Stimulated activated CD8-positive, alpha-beta memory T cell treated with anti-CD3 and anti-CD28 coated beads, Interleukin-7, amount 100 ng/mL, for 24 hours (primary cell): ENCODE results near the gene CXCL6.

Source experiments
- DNase-seq: peaks from one replicate; pipeline ENCODE4 v3.0.0-alpha.2; 2020; ENCODE audit warnings: low read depth

Gene CXCL6

DNA sequence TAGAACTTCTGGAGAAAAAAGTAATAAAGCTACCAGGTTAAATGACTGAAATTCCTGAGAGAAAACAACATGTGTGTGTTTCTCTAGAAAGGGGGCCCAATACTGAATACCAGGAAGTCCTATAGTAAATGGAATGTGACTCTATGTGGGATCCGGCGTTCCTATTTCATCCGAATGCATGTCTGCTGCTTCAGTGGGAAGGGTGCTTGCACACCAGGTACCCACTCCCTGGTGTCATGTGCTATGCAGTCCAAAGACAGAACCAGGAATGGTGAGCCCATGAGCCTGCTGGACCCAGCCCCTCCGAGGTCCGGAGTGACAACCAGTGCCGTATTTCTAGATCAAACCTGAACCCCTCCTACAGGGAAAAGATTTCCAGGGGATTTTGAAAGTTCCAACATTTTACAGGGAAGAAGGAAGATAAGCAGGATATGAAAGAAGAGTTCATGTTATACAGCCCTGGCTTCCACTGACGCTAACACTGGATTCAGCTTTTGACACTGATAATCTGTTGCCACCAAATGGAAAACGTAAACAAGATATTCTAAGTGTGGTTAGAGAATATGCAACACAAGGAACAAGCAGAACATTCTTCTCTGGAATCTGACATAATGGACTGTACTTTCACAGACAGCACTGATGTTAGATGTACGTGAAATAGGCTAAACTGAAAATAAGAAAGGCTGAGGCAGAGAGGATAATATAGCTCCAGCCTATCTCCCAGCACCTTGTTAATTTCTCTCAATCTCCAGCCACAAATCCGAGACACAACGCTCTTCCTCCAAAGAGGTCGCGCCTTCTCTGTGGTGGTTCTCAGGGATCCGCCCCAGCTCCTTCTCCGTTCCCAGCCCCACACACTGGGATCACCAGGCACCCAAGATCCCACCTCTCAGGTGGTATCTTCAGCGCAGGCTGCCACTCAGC, 32.0 kb downstream of the CXCL6 start:
- DNase-seq = no peak

DNA sequence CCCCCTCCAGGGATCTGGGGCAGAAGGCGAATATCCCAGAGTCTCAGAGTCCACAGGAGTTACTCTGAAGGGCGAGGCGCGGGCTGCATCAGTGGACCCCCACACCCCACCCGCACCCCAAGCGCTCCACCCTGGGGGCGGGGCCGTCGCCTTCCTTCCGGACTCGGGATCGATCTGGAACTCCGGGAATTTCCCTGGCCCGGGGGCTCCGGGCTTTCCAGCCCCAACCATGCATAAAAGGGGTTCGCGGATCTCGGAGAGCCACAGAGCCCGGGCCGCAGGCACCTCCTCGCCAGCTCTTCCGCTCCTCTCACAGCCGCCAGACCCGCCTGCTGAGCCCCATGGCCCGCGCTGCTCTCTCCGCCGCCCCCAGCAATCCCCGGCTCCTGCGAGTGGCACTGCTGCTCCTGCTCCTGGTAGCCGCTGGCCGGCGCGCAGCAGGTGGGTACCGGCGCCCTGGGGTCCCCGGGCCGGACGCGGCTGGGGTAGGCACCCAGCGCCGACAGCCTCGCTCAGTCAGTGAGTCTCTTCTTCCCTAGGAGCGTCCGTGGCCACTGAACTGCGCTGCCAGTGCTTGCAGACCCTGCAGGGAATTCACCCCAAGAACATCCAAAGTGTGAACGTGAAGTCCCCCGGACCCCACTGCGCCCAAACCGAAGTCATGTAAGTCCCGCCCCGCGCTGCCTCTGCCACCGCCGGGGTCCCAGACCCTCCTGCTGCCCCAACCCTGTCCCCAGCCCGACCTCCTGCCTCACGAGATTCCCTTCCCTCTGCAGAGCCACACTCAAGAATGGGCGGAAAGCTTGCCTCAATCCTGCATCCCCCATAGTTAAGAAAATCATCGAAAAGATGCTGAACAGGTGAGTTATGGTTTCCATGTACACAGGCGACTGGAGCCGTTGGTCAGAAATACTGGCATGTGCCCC, 32.9 kb downstream of the CXCL6 start, which contains the start of gene CXCL1:
TSS of gene CXCL1 (plus strand) at position 264 of the 926 bp plus-strand sequence. CDS start at position 342, 78 bp downstream.
- DNase-seq = no peak

DNA sequence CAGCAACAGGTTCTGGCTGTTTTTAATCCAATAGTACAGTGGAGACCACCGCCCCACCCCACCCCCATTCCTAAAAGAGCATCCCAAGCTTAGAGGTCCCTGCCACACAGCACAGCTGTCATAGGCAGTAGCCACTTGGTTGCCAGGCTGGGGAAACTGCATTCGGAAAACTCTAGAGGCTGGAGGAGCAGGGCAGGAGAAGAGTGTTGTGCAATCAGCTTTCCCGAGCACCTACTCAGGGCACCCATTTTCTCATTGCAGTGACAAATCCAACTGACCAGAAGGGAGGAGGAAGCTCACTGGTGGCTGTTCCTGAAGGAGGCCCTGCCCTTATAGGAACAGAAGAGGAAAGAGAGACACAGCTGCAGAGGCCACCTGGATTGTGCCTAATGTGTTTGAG, 33.8 kb downstream of the CXCL6 start:
- DNase-seq = no peak

DNA sequence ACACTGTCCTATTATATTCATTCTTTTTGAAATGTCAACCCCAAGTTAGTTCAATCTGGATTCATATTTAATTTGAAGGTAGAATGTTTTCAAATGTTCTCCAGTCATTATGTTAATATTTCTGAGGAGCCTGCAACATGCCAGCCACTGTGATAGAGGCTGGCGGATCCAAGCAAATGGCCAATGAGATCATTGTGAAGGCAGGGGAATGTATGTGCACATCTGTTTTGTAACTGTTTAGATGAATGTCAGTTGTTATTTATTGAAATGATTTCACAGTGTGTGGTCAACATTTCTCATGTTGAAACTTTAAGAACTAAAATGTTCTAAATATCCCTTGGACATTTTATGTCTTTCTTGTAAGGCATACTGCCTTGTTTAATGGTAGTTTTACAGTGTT, 34.3 kb downstream of the CXCL6 start:
- DNase-seq = no peak

DNA sequence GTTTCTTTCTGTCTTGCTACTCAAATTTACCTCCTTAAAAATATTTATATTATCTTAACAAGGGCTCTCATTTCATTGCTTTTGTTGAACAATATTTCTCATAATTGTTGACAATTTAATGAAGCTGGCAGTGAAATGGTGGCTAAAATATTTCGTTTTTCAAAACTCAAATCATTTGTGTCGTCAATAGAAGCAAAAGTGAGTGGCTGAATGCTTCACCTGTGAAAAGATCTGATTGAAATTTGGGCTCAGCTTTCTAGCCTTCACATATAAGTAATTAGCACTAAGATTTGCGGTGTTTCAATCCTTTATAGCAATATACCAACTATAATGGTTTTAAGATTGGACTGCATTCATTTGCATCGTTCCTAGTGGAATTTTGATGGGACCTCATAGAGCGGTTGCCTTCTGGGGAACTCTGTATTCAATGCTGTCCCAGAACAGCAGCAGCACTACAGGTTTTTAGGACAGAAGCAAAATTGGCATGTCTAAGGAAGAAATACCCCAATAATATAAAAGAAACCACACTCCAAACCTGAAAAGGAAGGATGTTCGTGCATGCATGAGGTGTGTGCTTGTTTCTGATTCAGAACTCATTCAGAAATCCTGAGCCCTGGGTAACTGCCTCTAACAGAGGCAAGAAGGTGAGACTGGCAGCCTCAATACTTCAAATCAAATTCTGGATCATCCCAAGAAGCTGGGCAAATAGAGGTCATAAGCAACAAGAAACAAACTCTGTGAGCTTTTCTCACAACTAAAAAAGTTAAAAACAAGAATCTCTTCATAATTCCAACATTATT, 35.2 kb downstream of the CXCL6 start:
- no peak for DNase-seq

DNA sequence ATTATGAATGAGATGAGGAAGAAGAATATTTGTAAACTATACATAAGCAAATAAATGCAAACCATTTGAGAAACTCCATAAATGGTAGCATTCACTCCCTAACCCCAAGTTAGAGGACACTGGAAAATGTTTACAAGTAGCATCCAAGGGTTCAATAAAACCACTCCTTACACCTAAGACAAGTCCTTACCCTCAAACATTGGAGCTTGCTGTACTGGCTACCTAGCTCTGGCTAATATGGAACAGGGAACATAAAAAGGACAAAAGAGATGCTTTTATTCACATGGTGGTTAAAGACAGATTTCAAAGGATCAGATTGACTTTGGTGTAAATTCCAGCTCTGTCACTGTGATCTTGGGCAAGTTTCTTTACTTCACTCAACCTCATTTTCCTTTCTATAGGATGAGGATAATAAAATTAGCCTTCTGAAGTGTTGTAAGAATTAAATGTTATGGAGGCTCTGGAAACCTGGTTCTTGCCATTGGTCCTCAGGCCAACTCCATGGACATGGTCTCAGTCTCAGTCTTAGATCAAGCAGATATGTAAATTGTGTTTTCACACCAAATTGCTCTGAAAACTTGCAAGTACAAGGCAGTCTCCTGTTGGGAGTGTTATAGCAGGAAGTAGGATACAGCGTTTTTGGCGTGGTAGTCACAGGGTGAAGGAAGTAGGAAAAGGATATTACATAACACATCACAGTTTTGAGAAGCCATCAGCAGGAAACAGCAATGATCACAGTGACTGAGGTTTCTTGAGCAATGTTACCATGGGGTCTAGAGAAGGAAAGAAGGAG, 36.0 kb downstream of the CXCL6 start:
- no peak for DNase-seq

DNA sequence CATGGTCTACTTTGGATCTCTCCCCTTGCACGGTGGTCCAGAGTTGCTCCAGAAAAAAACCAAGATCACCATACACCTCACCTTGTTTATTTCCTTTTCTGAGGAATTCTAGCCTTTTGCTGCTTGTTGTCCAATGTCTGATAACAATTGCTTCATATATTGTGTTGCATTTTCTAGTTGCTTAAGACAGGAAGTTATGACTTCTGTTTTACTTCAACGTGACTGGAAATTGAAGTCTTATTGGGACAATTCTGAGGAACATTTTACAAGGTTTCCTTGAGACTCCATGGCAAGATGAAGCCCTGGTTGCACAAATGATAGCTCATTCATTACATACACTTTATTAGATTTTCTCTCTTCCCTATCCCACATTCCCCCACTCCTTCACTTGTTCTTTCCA, 37.9 kb downstream of the CXCL6 start:
- no peak for DNase-seq

DNA sequence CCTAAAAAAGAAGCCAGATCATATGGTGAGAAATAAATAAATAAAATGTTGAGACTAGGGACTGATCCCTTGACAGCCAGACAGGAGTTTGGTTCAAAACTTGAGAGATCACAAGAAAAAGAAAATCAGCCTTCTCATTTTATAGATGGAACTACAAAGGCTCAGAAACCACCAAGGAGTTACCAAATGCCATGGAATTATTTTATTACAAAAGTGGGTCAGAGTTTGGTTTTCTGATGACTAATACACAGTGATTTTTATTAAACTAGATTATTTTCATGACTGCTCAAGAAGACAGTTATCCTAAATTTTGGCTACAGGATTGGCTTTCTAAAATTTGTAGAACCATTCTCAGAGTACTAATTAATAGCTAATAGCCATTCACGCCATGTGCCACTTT, 38.9 kb downstream of the CXCL6 start:
- no peak for DNase-seq

DNA sequence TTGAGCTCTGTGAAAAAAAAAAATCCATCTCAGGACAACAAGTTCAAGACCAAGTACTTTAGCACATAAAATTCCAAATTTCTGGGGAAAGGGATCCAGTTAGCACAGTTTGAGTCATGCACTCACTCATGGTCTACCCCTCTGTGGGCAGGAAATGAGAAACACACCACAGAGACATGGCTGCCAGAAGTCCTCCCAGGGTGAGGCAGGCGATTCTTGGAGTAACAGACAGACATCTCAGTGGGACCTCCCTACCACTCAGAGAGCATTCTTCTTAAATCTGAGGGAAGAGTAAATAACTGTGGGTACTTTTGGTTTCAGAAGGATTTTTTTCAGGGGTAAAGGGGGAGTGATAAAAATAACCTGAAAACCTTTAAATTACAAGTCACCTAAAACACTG, 46.8 kb downstream of the CXCL6 start:
- no peak for DNase-seq

DNA sequence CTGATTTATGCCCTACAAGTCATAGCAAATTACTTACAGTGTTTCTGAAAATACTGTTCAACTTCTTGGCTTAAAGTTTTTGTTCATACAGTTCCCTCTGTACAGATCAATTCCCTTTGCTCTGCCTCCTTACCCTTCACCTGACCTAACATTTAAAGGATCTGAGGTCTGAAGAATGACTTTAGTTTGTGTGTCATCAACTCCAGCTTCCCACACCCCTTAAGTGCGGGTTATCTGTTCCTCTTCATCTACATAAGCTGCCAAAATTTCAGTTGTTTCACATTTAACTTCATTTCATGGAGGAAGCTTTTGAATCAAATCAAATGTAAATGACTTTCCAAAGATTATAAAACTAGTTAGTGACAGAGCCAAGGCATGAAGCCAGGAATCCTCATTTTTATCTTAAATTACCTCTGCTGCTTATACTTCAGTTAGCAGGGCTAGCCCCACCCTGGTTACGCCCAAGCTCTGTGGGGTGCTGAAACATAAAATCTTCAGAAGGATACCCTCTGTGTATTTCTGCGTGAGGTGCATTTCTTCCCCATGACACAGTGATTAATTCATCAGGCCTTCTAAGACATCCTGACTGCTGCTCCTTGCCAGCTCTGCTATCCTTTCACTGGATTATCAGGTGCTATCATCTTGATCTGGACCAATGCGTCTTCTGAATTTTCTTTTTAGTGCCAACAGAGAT, 49.2 kb downstream of the CXCL6 start:
- no peak for DNase-seq
